ENCODE results near the gene BBOX1. TPM values are rescaled to one million over a fixed set of nuclear protein-coding genes. Genes with fewer than 3 reads are reported as not detected.
"Not testable (repeated sequence)": the region's sequence is repeated elsewhere in the genome, so short reads cannot be mapped to it uniquely, and the experiment has no call there.

BBOX1 gene
- total RNA-seq, 1 experiment from 2014 or later = not detected

- no peak for DNase-seq (ENCODE audit: low read depth)
Measured at GRCh38 chr11:27083782-27084181, 43.2 kb downstream of the BBOX1 start.

- no peak for DNase-seq (ENCODE audit: low read depth)
Measured at GRCh38 chr11:27084518-27084917, 43.9 kb downstream of the BBOX1 start.

- DNase-seq (ENCODE audit: low read depth) = no peak
Measured at GRCh38 chr11:27085111-27085510, 44.5 kb downstream of the BBOX1 start.

GRCh38 chr11:27085605-27086004 lies 45.0 kb downstream of the BBOX1 start:
- no peak for DNase-seq (ENCODE audit: low read depth)

GRCh38 chr11:27087432-27087831 lies 46.8 kb downstream of the BBOX1 start:
- no peak for DNase-seq (ENCODE audit: low read depth)

- no peak for DNase-seq (ENCODE audit: low read depth)
Measured at GRCh38 chr11:27088353-27088752, 47.7 kb downstream of the BBOX1 start.

- no peak for DNase-seq (ENCODE audit: low read depth)
Measured at GRCh38 chr11:27089746-27090145, 49.1 kb downstream of the BBOX1 start.

GRCh38 chr11:27090357-27090948 lies 49.8 kb downstream of the BBOX1 start:
- DNase-seq (ENCODE audit: low read depth) = not testable (repeated sequence)

GRCh38 chr11:27094120-27094519 lies 53.5 kb downstream of the BBOX1 start:
- DNase-seq (ENCODE audit: low read depth) = no peak

GRCh38 chr11:27095059-27095458 lies 54.4 kb downstream of the BBOX1 start:
- no peak for DNase-seq (ENCODE audit: low read depth)

- DNase-seq (ENCODE audit: low read depth) = no peak
Measured at GRCh38 chr11:27095887-27096286, 55.3 kb downstream of the BBOX1 start.

GRCh38 chr11:27097551-27097950 lies 56.9 kb downstream of the BBOX1 start:
- DNase-seq (ENCODE audit: low read depth) = no peak

GRCh38 chr11:27100534-27100933 lies 59.9 kb downstream of the BBOX1 start:
- DNase-seq (ENCODE audit: low read depth) = no peak

- no peak for DNase-seq (ENCODE audit: low read depth)
Measured at GRCh38 chr11:27107548-27107947, 66.9 kb downstream of the BBOX1 start.

GRCh38 chr11:27108809-27109208 lies 68.2 kb downstream of the BBOX1 start:
- DNase-seq (ENCODE audit: low read depth) = no peak

- no peak for DNase-seq (ENCODE audit: low read depth)
Measured at GRCh38 chr11:27111896-27112295, 71.3 kb downstream of the BBOX1 start.

- DNase-seq (ENCODE audit: low read depth) = no peak
Measured at GRCh38 chr11:27112946-27113345, 72.3 kb downstream of the BBOX1 start.

GRCh38 chr11:27115051-27115650 lies 74.5 kb downstream of the BBOX1 start:
- DNase-seq (ENCODE audit: low read depth) = no peak

- peak; percentile 7 for DNase-seq (ENCODE audit: low read depth)
Measured at GRCh38 chr11:27116684-27117083, 76.1 kb downstream of the BBOX1 start.

- no peak for DNase-seq (ENCODE audit: low read depth)
Measured at GRCh38 chr11:27118371-27118770, 77.8 kb downstream of the BBOX1 start.

GRCh38 chr11:27118949-27119348 lies 78.3 kb downstream of the BBOX1 start:
- DNase-seq (ENCODE audit: low read depth) = no peak

GRCh38 chr11:27119396-27119795 lies 78.8 kb downstream of the BBOX1 start:
- DNase-seq (ENCODE audit: low read depth) = no peak

GRCh38 chr11:27120211-27120610 lies 79.6 kb downstream of the BBOX1 start:
- no peak for DNase-seq (ENCODE audit: low read depth)

GRCh38 chr11:27122001-27122400 lies 81.4 kb downstream of the BBOX1 start:
- no peak for DNase-seq (ENCODE audit: low read depth)
